ENCODE measurements around the gene CD99.
"Not testable (repeated sequence)": the region's sequence is repeated elsewhere in the genome, so short reads cannot be mapped to it uniquely, and the experiment has no call there.

Gene CD99

GRCh38 chrX:2767631-2768455 is 76.7 kb downstream of the CD99 start:
- no peak for DNase-seq (ENCODE audit: low spot score)

GRCh38 chrX:2769615-2770014 is 78.5 kb downstream of the CD99 start:
- no peak for DNase-seq (ENCODE audit: low spot score)
- FAIRE-seq, result no peak

More at GRCh38 chrX:2767631-2768455, 76.7 kb downstream of the CD99 start:
- no peak for FAIRE-seq

GRCh38 chrX:2773166-2774055 is 82.3 kb downstream of the CD99 start:
- FAIRE-seq; DNase-seq (ENCODE audit: low spot score): not testable (repeated sequence)

GRCh38 chrX:2774057-2774456 is 83.0 kb downstream of the CD99 start:
- no peak for DNase-seq (ENCODE audit: low spot score)
- no peak for FAIRE-seq

- DNase-seq (ENCODE audit: low spot score) (no peak), FAIRE-seq (no peak)
These were observed 83.7 kb downstream of the CD99 start for GRCh38 chrX:2774776-2775175.

- not testable (repeated sequence) for FAIRE-seq; DNase-seq (ENCODE audit: low spot score)
These were observed 89.6 kb downstream of the CD99 start for GRCh38 chrX:2780472-2781225.

- FAIRE-seq (no peak), DNase-seq (ENCODE audit: low spot score) (no peak)
These were observed 90.1 kb downstream of the CD99 start for GRCh38 chrX:2781226-2781571.

- DNase-seq (ENCODE audit: low spot score) (no peak), FAIRE-seq (no peak)
These were observed 90.6 kb downstream of the CD99 start for GRCh38 chrX:2781698-2782097.

GRCh38 chrX:2782171-2782570 is 91.1 kb downstream of the CD99 start:
- FAIRE-seq, result no peak

GRCh38 chrX:2782778-2783177 is 91.7 kb downstream of the CD99 start:
- FAIRE-seq, result no peak
- DNase-seq (ENCODE audit: low spot score), result no peak

More at GRCh38 chrX:2782171-2782570, 91.1 kb downstream of the CD99 start:
- no peak for DNase-seq (ENCODE audit: low spot score)

- no peak for DNase-seq (ENCODE audit: low spot score)
- FAIRE-seq, result no peak
These were observed 92.9 kb downstream of the CD99 start for GRCh38 chrX:2784026-2784425.

GRCh38 chrX:2785538-2785937 is 94.4 kb downstream of the CD99 start:
- DNase-seq (ENCODE audit: low spot score), result no peak
- FAIRE-seq, result no peak

GRCh38 chrX:2788980-2789379 is 97.9 kb downstream of the CD99 start:
- no peak for DNase-seq (ENCODE audit: low spot score)

GRCh38 chrX:2789569-2789968 is 98.5 kb downstream of the CD99 start:
- no peak for FAIRE-seq
- DNase-seq (ENCODE audit: low spot score), result no peak

More at GRCh38 chrX:2788980-2789379, 97.9 kb downstream of the CD99 start:
- FAIRE-seq, result no peak
